Measurements from ENCODE around the gene KCNIP1. TPM values are rescaled to one million over a fixed set of nuclear protein-coding genes. Genes with fewer than 3 reads are reported as not detected.

KCNIP1 gene
- polyA plus RNA-seq, 1 of the 3 experiments (the other 2 are of a cell fraction): 1.3 TPM

GRCh38 chr5:170510126-170510525, 6.3 kb downstream of the KCNIP1 start:
- H3K27ac ChIP-seq (ENCODE audit: low read depth in 2 of 2, low read length in 1 of 2): no peak overlapping the region
- no peaks in the 10 kb centered on the region for H3F3A ChIP-seq (replicated peaks; ENCODE audit: insufficient read depth)
- no peaks in the 10 kb centered on the region for H3K79me2 ChIP-seq (ENCODE audit: insufficient read depth)
- H3K4me3 ChIP-seq (ENCODE audit: low read depth in 2 of 2, low read length in 1 of 2): no peak overlapping the region
- no peak overlapping the region for H3K9ac ChIP-seq
- 83% methylated on average over 7 of the region's 7 CpGs for WGBS (ENCODE audit: low lambda C conversion rate)
- no peak for DNase-seq
- no peaks in the 10 kb centered on the region; the same call in 1 of the 2 replicates for H3K27me3 ChIP-seq (ENCODE audit: insufficient read depth)
- no peaks in the 10 kb centered on the region for H3K9me2 ChIP-seq
- ChIA-PET POLR2A (no interaction called here), CTCF (interaction anchor here (0.9 to 1.0 kb wide), 2 partner anchors 76 to 123 kb away, joined by 3 read pairs; no protein-coding TSS in a partner anchor)
- H2AFZ ChIP-seq (ENCODE audit: low read depth): no peak overlapping the region
- no peaks in the 10 kb centered on the region for H3K36me3 ChIP-seq (replicated peaks in 1 of 2; ENCODE audit: control insufficient read depth in 1 of 2, insufficient read depth in 2 of 2, low read length in 1 of 2)
- peaks cover 0 to 4% of the 10 kb centered on the region in 2 experiments; a peak in 1 of 4 replicates for H3K4me1 ChIP-seq (ENCODE audit: control insufficient read depth in 1 of 2, insufficient read depth in 2 of 2, low read depth in 1 of 2, low read length in 1 of 2)
- TF ChIP-seq GABPA (IDR thresholded peaks at IDR 0.05; ENCODE audit: low read depth) (no peak), EZH2phosphoT487 (IDR thresholded peaks at IDR 0.05; ENCODE audit: borderline replicate concordance, low read depth) (no peak), ZBTB33 (IDR thresholded peaks at IDR 0.05; ENCODE audit: borderline replicate concordance, low read depth) (no peak), NFIC (IDR thresholded peaks at IDR 0.05; ENCODE audit: borderline replicate concordance) (no peak), RFX5 (IDR thresholded peaks at IDR 0.05; ENCODE audit: low read length) (no peak), MEF2A (IDR thresholded peaks at IDR 0.05; ENCODE audit: borderline replicate concordance, low read depth) (no peak), TEAD4 (IDR thresholded peaks at IDR 0.05; ENCODE audit: borderline replicate concordance, insufficient read depth) (no peak), SIN3A (IDR thresholded peaks at IDR 0.05; ENCODE audit: borderline replicate concordance, low read depth, low read length) (no peak), CTCF (IDR thresholded peaks at IDR 0.05) (no peak), IRF3 (IDR thresholded peaks at IDR 0.05; ENCODE audit: low read depth, low read length) (no peak), USF2 (IDR thresholded peaks at IDR 0.05; ENCODE audit: borderline replicate concordance, low read depth, low read length) (no peak)
- H3K9me3 ChIP-seq: no peaks in the 10 kb centered on the region
- no peak overlapping the region for H3K4me2 ChIP-seq
- H4K20me1 ChIP-seq (ENCODE audit: insufficient read depth): no peaks in the 10 kb centered on the region

Data from SK-N-SH (cell line).